Sigmoid colon (tissue), 7 donors: ENCODE data around the gene PEX10. TPM values are rescaled to one million over a fixed set of nuclear protein-coding genes. Genes with fewer than 3 reads are reported as not detected.

Experiments used
- DNase-seq: peaks from one replicate; pipeline ENCODE4 v3.0.0-alpha.2; 2019
- H3K27ac ChIP-seq, 4 donors: fragments of 200-600 bp; sonication (generic); one replicate each; pipeline ENCODE4 v1.5.1; 2016 to 2019; ENCODE audit warnings: mild to moderate bottlenecking in 1 of 4
- H3K27me3 ChIP-seq, 3 donors: fragments of 200-600 bp; sonication (generic); one replicate each; pipeline ENCODE4 v1.5.1; 2019; ENCODE audit warnings: mild to moderate bottlenecking in 1 of 3
- H3K36me3 ChIP-seq, 4 donors: fragments of 200-600 bp; sonication (generic); one replicate each; pipeline ENCODE4 v1.5.1; 2016 to 2019
- H3K4me1 ChIP-seq, 4 donors: fragments of 200-600 bp; sonication (generic); one replicate each; pipeline ENCODE4 v1.5.1; 2017 to 2019
- H3K4me3 ChIP-seq, 4 donors: fragments of 200-600 bp; sonication (generic); one replicate each; pipeline ENCODE4 v1.5.1; 2017 to 2019; ENCODE audit warnings: mild to moderate bottlenecking in 2 of 4, moderate library complexity in 1 of 4
- H3K9me3 ChIP-seq, 4 donors: fragments of 200-600 bp in 3 of 4; sonication (generic) in 3 of 4; one replicate each; pipeline versions ENCODE4 v1.5.1 to v1.6.1; 2013 to 2019
- EP300 ChIP-seq, 4 donors: sonication (generic); formaldehyde crosslinking; IDR thresholded peaks; one replicate each; pipeline ENCODE4 v1.6.1; 2017; ENCODE audit warnings: antibody characterized with exemption in 4 of 4
- POLR2A ChIP-seq, 2 donors: fragments of 450-650 bp; IDR thresholded peaks; one replicate each; pipeline ENCODE4 v1.6.1; 2016; ENCODE audit warnings: antibody characterized with exemption in 2 of 2, mild to moderate bottlenecking in 2 of 2, moderate library complexity in 2 of 2
- POLR2AphosphoS5 ChIP-seq, 4 donors: sonication (generic); formaldehyde crosslinking; IDR thresholded peaks; one replicate each; pipeline ENCODE4 v1.6.1; 2017; ENCODE audit warnings: antibody characterized with exemption in 4 of 4
- WGBS, 2 donors: extraction: QIAGEN DNeasy Blood & Tissue Kit; methylation state at CpG; one replicate each; pipeline ENCODE4 v1.1.7; 2013; 5-methylcytosine and 5-hydroxymethylcytosine counted together
- intact Hi-C: fragments of 100-400 bp; cut with DNase I; formaldehyde crosslinking; loops from one replicate; pipeline ENCODE4 v1.15.1; 2023
- polyA plus RNA-seq, 3 donors: library from polyadenylated mRNA; stranded (reverse); fragments of 200-250 nt; gene quantifications; one replicate each; pipeline ENCODE4 v1.2.3, GENCODE V29; 2013
- total RNA-seq, 4 donors: library from RNA; depleted of rRNA; stranded (reverse); fragments of >200 nt; gene quantifications; one replicate each; pipeline ENCODE4 v1.1.0, GENCODE V29; 2016
- TF ChIP-seq, protein P1 (sequence below), 4 experiments: fragments of 450-650 bp in 3 of 4; fragments of 200-600 bp in 1 of 4; IDR thresholded peaks; one replicate each; pipeline ENCODE4 v1.5.1; 2016 to 2019; ENCODE audit warnings: antibody characterized with exemption in 4 of 4, mild to moderate bottlenecking in 3 of 4, moderate library complexity in 2 of 4
- donor health status: healthy with polysubstance abuse.
- donor health status: Bipolar disorder and iron deficiency.
- donor health status: healthy.

The PEX10 gene
- total and polyA plus RNA-seq, 7 donors, result 9.9 to 21.9 (median 13.8) TPM

DNA sequence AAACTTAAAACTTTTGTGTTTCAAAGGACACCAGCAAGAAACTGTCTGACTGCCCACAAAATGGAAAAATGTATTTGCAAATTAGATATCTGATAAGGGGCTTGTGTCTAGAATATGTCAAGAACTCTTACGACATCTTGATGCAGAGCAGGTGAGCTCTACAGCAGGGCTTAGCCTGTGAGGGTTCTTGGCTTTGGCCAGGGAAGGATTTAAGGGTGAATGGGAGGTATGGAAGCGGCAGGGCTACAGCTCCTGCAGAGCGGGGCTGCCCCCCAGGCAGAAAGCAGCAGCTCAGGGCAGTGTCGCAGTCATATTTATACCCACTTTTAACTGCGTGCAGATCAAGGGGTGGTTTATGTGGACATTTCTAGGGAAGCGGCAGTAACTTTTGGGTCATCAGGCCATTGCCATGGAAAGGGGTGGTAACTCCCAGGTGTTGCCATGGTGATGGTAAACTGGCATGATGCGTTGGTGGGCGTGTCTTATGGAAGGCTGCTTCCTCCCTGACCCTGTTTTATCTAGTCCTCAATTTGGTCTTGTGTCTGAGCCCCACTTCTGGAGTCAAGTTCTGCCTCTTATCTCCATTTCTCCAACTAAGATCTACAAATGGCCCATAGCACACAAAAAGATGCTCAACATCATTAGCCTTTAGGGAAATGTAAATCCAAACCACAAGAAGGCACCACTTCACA is 44.2 kb downstream of the PEX10 start:
- WGBS, 2 donors, result 93 to 95% methylated on average over 8 of the region's 8 CpGs
- H3K27me3 ChIP-seq, result no peaks in the 10 kb centered on the region
- H3K9me3 ChIP-seq, result no peaks in the 10 kb centered on the region
- intact Hi-C loops, result no loop called here
- DNase-seq, result peak; percentile 10
- H3K4me1 ChIP-seq, result no peaks in the 10 kb centered on the region
- no peak overlapping the region for H3K27ac ChIP-seq
- peaks cover 0 to 27% (median 2%) of the 10 kb centered on the region in 4 donors for H3K36me3 ChIP-seq
- no peak overlapping the region for H3K4me3 ChIP-seq
- TF ChIP-seq EP300 (IDR thresholded peaks at IDR 0.05) (no peak), POLR2A (IDR thresholded peaks at IDR 0.05) (no peak), POLR2AphosphoS5 (IDR thresholded peaks at IDR 0.05) (no peak)
- TF ChIP-seq, protein P1, sequence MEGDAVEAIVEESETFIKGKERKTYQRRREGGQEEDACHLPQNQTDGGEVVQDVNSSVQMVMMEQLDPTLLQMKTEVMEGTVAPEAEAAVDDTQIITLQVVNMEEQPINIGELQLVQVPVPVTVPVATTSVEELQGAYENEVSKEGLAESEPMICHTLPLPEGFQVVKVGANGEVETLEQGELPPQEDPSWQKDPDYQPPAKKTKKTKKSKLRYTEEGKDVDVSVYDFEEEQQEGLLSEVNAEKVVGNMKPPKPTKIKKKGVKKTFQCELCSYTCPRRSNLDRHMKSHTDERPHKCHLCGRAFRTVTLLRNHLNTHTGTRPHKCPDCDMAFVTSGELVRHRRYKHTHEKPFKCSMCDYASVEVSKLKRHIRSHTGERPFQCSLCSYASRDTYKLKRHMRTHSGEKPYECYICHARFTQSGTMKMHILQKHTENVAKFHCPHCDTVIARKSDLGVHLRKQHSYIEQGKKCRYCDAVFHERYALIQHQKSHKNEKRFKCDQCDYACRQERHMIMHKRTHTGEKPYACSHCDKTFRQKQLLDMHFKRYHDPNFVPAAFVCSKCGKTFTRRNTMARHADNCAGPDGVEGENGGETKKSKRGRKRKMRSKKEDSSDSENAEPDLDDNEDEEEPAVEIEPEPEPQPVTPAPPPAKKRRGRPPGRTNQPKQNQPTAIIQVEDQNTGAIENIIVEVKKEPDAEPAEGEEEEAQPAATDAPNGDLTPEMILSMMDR (IDR thresholded peaks at IDR 0.05), result no peak

DNA sequence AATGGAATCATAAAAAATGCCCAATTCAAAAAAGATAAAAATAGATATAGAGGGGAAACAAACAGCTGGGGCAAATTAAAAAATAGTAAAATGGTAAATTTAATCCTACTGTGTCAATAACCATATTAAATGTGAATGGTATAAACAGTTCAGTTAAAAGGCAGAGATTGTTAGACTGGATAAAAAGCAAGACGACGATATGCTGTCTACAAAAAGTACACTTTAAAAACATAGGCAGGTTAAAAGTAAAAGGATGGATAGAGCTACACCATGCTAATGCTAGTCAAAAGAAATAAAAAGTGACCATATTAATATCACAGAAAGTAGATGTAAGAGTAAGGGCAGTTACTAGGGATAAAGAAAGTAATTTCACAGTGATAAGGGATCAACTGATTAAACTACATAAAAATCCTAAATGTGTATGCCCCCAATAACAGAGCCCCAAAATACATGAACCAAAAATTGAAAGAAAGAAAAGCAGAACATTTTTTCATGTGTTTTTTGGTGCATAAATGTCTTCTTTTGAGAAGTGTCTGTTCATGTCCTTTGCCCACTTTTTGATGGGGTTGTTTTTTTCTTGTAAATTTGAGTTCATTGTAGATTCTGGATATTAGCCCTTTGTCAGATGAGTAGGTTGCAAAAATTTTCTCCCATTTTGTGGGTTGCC is 48.4 kb downstream of the PEX10 start:
- TF ChIP-seq POLR2AphosphoS5 (IDR thresholded peaks at IDR 0.05) (no peak), POLR2A (IDR thresholded peaks at IDR 0.05) (no peak), EP300 (IDR thresholded peaks at IDR 0.05) (no peak)
- TF ChIP-seq, protein P1 (IDR thresholded peaks at IDR 0.05), result no peak

DNA sequence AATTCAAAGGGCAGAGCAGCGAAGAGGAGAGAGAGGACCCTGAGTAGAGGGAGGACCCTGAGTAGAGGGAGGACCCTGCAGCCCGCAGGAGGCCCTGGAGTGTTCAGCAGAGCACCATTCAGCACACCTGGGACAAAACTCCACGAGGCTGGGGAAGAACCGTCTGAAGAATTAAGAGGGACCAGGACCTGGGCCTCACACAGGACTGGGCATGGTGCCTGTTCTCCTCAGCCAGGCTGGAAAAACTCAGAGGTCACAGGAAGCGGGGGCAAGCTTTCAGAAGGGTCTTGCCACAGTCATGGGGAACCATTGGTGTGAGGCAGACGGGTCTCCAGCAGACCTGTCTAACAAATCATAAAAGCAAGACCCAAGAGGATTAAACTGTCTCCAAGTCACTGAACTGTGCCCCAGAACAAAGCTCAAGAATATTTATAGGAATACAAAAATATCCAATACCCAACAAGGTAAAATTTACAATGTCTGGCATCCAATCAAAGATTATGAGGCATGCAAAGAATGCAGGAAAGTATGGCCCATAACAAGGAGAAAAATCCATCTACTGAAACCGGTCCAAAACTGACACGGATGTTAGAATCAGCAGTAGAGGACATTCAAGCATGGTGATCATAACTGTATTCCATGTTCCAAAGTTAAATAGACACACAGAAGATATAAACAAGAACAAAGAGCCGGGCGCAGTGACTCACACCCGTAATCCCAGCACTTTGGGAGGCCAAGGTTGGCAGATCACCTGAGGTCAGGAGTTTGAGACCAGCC is 51.6 kb downstream of the PEX10 start:
- WGBS, 2 donors, result 80 to 90% methylated on average over 11 of the region's 11 CpGs
- peak overlapping the region; percentile 51 to 84 (median 68) for H3K27ac ChIP-seq

More for the DNA sequence above, 48.4 kb downstream of the PEX10 start:
- Histone ChIP-seq H3K27me3 (no peaks in the 10 kb centered on the region), H3K4me1 (peaks cover 0 to 17% (median 12%) of the 10 kb centered on the region in 4 donors), H3K27ac (no peak overlapping the region), H3K9me3 (no peaks in the 10 kb centered on the region), H3K4me3 (no peak overlapping the region), H3K36me3 (no peaks in the 10 kb centered on the region)
- no peak for DNase-seq
- intact Hi-C loops, result no loop called here
- WGBS, 2 donors, result 98% methylated on average over 2 of the region's 2 CpGs

More for the DNA sequence above, 51.6 kb downstream of the PEX10 start:
- Histone ChIP-seq H3K4me1 (peaks cover 0 to 17% (median 14%) of the 10 kb centered on the region in 4 donors), H3K36me3 (no peaks in the 10 kb centered on the region), H3K27me3 (no peaks in the 10 kb centered on the region), H3K9me3 (no peaks in the 10 kb centered on the region), H3K4me3 (no peak overlapping the region)
- TF ChIP-seq, protein P1 (IDR thresholded peaks at IDR 0.05), result no peak
- TF ChIP-seq POLR2AphosphoS5 (IDR thresholded peaks at IDR 0.05), result peak in 3 of 4 donors; percentile 33 to 51 (median 36)
- intact Hi-C loops, result no loop called here
- peak; percentile 45 for DNase-seq
